ENCODE data around the gene SLCO2A1.

SLCO2A1 gene

DNA sequence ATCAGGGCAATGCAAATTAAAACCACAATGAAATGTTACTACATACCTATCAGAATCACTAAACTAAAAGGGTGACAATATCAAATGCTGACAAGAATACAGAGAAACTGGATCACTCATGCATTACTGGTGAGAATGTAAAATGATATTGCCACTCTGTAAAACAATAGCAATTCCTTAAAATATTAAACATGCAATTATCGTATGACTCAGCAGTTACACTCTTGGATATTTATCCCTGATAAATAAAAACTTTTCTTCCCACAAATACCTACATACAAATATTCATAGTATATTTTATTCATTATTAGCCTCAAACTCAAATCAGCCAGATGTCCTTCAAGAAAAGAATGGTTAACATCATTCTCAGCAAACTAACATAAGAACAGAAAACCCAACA, 108.1 kb downstream of the SLCO2A1 start:
- in situ Hi-C loops (cut with MboI; ENCODE audit: low sequenced_read_pairs) = loop anchor here (25.0 kb wide), 2 partner anchors 259 to 434 kb away; partner anchors contain the start of gene TOPBP1

DNA sequence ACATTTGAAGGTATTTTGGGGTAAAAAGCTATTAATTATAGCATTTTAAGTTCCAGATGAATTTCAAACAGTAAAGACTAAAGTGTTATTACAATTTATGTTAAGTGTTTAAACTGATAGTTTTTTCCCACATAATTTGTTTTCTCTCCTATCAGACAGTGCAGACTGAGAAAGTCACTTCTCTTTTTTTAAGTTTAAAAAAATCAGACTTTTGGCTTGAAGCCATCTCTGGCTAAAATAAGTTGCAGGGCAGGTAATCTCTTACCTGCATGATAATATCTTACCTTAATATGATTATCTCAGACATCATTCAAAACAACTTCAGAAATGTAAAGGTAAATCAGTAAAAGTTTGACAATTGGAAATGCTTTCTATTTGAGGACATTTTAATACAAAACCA, 112.6 kb downstream of the SLCO2A1 start:
- in situ Hi-C loops (cut with MboI; ENCODE audit: low sequenced_read_pairs) = loop anchor here (10.0 to 25.0 kb wide), 3 partner anchors 92 to 430 kb away; partner anchors contain the start of gene TOPBP1

DNA sequence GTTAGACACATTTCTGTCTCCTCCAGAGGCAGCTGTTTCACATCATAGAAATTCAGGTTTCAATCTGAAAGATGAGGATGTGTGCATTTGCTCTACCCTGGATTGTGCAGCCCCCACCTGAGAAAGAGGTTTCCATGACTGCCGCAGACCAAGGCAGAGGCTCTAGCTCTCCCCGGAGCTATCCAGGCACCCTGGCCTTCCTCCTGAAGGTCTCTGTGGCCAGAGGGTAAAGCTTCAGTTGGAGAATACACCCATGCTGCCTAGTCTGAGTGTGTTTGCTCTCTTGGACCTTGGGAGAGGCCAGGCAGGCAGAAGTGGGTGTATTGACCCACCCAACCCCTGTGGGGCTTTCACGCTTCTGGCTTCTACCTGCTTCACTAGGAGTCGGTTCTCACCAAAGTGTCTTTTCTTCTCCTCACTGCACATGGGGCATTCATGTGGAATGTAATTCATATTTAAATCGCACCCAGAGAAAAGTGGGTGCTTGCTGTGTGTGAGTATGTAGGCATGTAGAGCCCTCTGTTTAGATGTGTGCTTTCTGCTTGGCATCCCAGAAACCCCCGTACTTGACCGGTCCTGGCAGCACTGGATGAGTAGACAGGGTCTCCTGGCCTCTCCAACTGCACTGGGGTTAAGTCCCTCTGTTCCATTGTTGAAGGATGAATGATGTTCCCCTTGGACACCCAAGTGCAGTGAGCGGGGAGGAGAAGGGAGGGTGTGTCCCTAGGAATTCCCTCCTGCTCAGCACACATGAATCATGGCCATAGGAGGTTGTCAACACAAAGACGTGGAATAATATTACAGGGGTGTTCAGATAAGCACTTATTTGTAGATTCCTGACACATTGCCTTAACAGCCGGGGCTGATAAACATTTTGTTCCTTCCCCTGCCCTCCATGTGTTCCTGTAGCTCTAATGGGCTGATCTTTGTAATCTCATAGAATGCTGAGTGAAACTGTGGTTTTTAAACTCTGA, 113.8 kb downstream of the SLCO2A1 start:
- in situ Hi-C loops (cut with MboI; ENCODE audit: low sequenced_read_pairs) = loop anchor here (10.0 to 25.0 kb wide), 3 partner anchors 91 to 429 kb away; partner anchors contain the start of gene TOPBP1

DNA sequence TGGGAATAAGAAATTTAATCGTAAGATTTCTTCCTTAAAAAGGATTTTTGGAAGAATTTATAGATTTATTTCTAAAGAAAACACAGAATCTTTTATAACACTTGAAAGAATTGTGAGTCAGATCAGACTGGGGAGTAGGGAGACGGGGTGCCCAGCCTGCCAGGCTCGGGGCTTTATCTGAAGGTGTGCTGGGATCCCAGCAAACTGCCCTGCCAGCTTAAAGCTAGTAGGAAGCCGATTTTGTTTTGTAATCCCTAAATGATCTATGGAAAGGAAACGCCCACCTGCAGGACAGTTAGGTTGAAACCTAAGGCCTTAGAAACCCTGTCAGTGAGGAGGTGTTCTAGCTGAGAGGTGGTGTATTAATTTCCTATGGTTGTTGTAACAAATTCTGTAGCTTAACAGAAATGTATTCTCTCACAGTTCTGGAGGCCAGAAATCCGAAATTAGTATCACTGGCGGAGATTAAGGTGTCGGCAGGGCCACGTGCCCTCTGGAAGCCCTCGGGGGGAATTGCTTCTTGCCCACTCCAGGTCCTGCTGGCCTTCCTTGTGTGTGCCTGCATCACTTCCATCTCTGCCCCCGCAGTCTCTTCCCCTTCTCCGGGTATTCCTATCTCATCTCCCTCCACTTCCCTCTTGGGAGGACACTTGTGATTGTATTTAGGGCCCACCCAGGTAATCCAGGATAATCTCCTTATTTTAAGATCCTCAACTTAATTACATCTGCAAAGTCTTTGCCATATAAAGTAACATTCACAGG, 114.7 kb downstream of the SLCO2A1 start:
- in situ Hi-C loops (cut with MboI; ENCODE audit: low sequenced_read_pairs) = loop anchor here (10.0 to 25.0 kb wide), 3 partner anchors 90 to 428 kb away; partner anchors contain the start of gene TOPBP1

DNA sequence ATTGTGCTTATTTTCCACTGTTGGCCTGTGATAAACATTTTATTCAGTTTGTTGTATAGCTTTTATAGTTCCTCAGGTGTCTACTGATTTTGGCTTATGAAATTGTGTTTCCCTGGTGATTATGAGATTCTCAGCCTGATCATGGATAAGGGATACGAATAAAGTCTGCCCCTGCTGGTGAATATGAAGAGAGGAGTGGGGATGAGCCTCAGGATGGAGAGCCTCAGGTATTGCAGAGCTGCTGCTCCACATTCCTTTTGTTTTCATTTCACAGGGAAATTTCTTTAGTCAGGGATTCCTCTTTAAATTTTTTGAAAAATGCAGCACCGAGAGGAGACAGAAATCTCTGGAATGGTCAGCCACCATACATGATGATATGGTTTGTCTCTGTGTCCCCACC, 119.3 kb downstream of the SLCO2A1 start:
- in situ Hi-C loops (cut with MboI; ENCODE audit: low sequenced_read_pairs) = loop anchor here (10.0 to 25.0 kb wide), 3 partner anchors 86 to 423 kb away; partner anchors contain the start of gene TOPBP1

GRCh38 chr3:133905376-133905775, 124.3 kb downstream of the SLCO2A1 start:
- in situ Hi-C loops (cut with MboI; ENCODE audit: low sequenced_read_pairs) = loop anchor here (25.0 kb wide), 2 partner anchors 243 to 418 kb away; partner anchors contain the start of gene TOPBP1

- in situ Hi-C loops (cut with MboI; ENCODE audit: low sequenced_read_pairs) = loop anchor here (25.0 kb wide), 2 partner anchors 240 to 415 kb away; partner anchors contain the start of gene TOPBP1
Measured at GRCh38 chr3:133901847-133902246, 127.9 kb downstream of the SLCO2A1 start.

- in situ Hi-C loops (cut with MboI; ENCODE audit: low sequenced_read_pairs) = loop anchor here (25.0 kb wide), 2 partner anchors 239 to 414 kb away; partner anchors contain the start of gene TOPBP1
Measured at GRCh38 chr3:133901083-133901482, 128.6 kb downstream of the SLCO2A1 start.

DNA sequence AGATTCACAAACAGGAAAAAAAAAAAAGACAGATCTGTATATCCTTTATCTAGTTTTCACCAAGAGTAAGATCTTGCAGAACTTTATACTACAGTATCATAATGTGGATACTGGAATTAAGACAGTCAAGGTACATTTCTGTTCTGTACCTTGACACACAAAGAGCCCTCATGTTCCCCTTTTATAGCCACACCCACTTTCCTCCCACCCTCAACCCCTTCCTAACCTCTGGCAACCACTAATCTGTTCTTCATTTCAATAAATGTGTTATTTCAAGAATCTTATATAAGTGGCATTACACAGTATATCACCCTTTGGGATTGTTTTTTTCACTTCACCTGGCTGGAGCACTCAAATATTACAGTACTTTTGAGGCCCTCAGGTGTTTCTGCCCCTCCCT, 130.4 kb downstream of the SLCO2A1 start:
- in situ Hi-C loops (cut with MboI; ENCODE audit: low sequenced_read_pairs) = no loop called here

DNA sequence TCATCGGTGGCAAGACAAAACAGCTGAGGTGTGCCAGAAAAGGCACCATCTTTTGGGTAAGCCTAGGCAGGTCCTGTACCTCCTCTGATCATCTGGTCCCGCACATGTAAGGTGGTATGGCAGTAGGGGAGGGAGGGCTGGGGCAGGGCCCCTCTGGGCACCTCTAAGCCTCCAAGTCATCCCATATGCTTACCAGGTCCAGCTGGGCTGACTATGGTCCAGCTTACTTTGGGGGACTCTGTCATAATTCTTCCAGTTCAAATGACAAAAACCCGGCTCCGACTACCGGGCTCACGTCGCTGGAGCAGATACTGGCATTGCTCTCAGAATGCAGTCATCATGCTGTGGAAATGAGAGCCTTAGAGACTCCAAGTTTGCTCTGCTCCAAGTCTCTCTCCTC, 132.2 kb downstream of the SLCO2A1 start:
- in situ Hi-C loops (cut with MboI; ENCODE audit: low sequenced_read_pairs) = no loop called here

- in situ Hi-C loops (cut with MboI; ENCODE audit: low sequenced_read_pairs) = no loop called here
Measured at GRCh38 chr3:133896002-133896761, 133.5 kb downstream of the SLCO2A1 start.

GRCh38 chr3:133895208-133896001, 134.3 kb downstream of the SLCO2A1 start, which contains the start of gene RAB6B:
Gene RAB6B (minus strand): TSS chr3:133895882. CDS start chr3:133895466, 416 bp downstream.
- in situ Hi-C loops (cut with MboI; ENCODE audit: low sequenced_read_pairs) = no loop called here

- in situ Hi-C loops (cut with MboI; ENCODE audit: low sequenced_read_pairs) = no loop called here
Measured at GRCh38 chr3:133894353-133895207, 135.1 kb downstream of the SLCO2A1 start.

DNA sequence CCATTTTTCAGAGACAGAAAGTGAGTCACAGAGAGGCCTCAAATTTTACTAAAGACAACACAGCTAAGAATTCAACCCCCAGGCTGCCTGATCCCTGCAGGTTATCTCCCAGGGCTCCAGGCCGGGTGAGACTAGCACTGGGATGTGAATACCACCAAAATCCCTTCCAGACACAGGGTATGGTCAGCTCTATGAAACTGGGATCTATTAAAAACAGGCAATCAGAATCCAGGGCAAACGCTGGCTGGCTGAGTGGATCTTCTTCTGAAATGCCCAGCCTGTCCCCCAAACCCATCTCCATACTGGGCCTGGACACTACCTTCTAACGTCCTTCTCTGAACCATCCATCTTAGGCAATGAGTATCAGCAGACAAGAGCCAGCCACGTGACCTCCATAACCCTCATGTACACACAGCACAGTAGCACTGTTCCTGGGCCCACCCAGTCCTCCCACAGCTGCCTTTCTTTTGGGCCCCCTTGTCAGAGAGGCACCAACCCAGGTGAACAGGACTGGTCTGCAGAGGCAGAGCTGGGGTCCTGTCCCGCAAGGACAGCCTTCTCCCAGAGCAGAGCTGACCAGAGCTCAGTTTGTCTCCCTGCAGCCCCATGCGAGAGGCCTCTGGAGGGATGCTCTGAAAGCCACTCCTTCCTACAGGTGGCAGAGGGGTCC, 135.9 kb downstream of the SLCO2A1 start:
- in situ Hi-C loops (cut with MboI; ENCODE audit: low sequenced_read_pairs) = no loop called here

DNA sequence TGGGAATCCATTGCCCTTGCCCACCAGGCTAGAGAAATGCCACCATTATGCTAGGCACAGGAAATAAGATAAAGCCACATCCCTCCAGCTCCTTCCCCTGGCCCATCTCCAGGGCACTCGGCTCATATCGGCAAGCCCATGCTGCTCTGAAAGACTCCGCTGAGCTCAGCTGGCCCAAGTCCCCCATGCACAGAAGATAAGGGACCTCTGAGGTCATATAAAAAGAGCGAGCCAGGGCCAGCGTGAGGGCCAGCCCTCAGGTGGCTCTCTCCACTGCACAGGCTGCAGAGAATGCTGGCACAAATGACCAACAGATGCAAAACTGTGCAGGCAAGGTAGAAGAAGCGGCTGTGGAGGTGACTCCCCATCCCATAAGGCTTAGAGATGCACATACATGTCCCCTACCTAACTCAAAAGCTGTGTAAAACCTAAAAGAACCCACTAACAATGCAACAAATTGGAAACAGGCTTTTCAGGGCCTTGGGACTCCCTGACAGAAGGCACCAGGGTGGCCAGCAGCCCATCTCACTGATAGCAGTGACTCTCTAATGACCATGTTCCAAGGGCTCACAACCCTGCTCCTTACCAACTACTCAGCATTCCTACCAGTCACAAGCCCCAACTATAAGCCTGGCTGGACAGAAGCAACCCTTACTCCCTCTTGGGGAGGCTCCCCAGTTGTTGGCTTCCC, 137.0 kb downstream of the SLCO2A1 start:
- in situ Hi-C loops (cut with MboI; ENCODE audit: low sequenced_read_pairs) = no loop called here

- in situ Hi-C loops (cut with MboI; ENCODE audit: low sequenced_read_pairs) = no loop called here
Measured at GRCh38 chr3:133891662-133892378, 137.9 kb downstream of the SLCO2A1 start.
